ENCODE data around the gene TAS2R20. TPM values are rescaled to one million over a fixed set of nuclear protein-coding genes. Genes with fewer than 3 reads are reported as not detected.

TAS2R20 gene
- polyA plus RNA-seq, 1 donor (not counting 4 experiments of a cell fraction or from before 2014, with no cell fraction given), result 0.43 TPM

- dilution Hi-C loops (cut with MboI; ENCODE audit: extremely low pct_ligation_motif_present, low sequenced_read_pairs), result no loop called here
- Histone ChIP-seq H3K9ac (ENCODE audit: control insufficient read depth, extremely low read depth, insufficient read depth, low read length) (no peak within 1 kb of the TSS), H3K4me1 (ENCODE audit: control insufficient read depth, extremely low read depth, insufficient read depth, low read length) (no peaks in the 10 kb centered on the region), H3K9me1 (ENCODE audit: control insufficient read depth, extremely low read depth, insufficient read depth, low read length) (no peaks in the 10 kb centered on the region), H3K4me2 (ENCODE audit: control insufficient read depth, extremely low read depth, insufficient read depth, low read depth, low read length) (no peak within 1 kb of the TSS), H3K27ac (ENCODE audit: control insufficient read depth, insufficient read depth, low read length) (no peak within 1 kb of the TSS), H3K79me2 (ENCODE audit: control insufficient read depth, insufficient read depth, low read length) (no peaks in the 10 kb centered on the region), H3K9me3 (ENCODE audit: control insufficient read depth, low read depth, low read length) (no peaks in the 10 kb centered on the region), H3K27me3 (ENCODE audit: control insufficient read depth, extremely low read depth, insufficient read depth, low read length) (no peaks in the 10 kb centered on the region), H3K4me3 (ENCODE audit: control insufficient read depth in 2 of 3, extremely low read depth in 1 of 3, insufficient read depth in 2 of 3, low read depth in 1 of 3, low read length in 3 of 3) (no peak within 1 kb of the TSS), H2AFZ (ENCODE audit: control insufficient read depth, low read length) (no peak within 1 kb of the TSS), H4K20me1 (ENCODE audit: control insufficient read depth, extremely low read depth, insufficient read depth, low read length) (no peaks in the 10 kb centered on the region), H3K36me3 (ENCODE audit: control insufficient read depth in 2 of 2, extremely low read depth in 1 of 2, insufficient read depth in 2 of 2, low read length in 2 of 2) (no peaks in the 10 kb centered on the region)
- DNase-seq (ENCODE audit: low read depth, low spot score) (no peak), FAIRE-seq (no peak)
- TF ChIP-seq EZH2 (IDR thresholded peaks at IDR 0.05; ENCODE audit: low read length), result no peak
- no peak for TF ChIP-seq CTCF (optimal IDR thresholded peaks at IDR 0.05 in 1 of 3, IDR thresholded peaks at IDR 0.05 in 1 of 3, conservative IDR thresholded peaks at IDR 0.05 in 1 of 3; ENCODE audit: extremely low read depth in 1 of 3, insufficient read depth in 2 of 3, low read length in 3 of 3)
These were observed 24.4 kb upstream of the TAS2R20 start, which contains the start of gene TAS2R19 for GRCh38 chr12:11022520-11022919. TSS of gene TAS2R19 (minus strand) at chr12:11022620. CDS start at chr12:11022571, 49 bp downstream.

GRCh38 chr12:11016937-11017336 lies 18.8 kb upstream of the TAS2R20 start:
- H3K36me3 ChIP-seq (ENCODE audit: control insufficient read depth in 2 of 2, extremely low read depth in 1 of 2, insufficient read depth in 2 of 2, low read length in 2 of 2), result no peaks in the 10 kb centered on the region
- no peak for TF ChIP-seq EZH2 (IDR thresholded peaks at IDR 0.05; ENCODE audit: low read length)

More at GRCh38 chr12:11016937-11017336, 18.8 kb upstream of the TAS2R20 start:
- no peaks in the 10 kb centered on the region for H4K20me1 ChIP-seq (ENCODE audit: control insufficient read depth, extremely low read depth, insufficient read depth, low read length)
- no peak overlapping the region for H3K4me2 ChIP-seq (ENCODE audit: control insufficient read depth, extremely low read depth, insufficient read depth, low read depth, low read length)
- no peaks in the 10 kb centered on the region for H3K9me3 ChIP-seq (ENCODE audit: control insufficient read depth, low read depth, low read length)
- no peaks in the 10 kb centered on the region for H3K27me3 ChIP-seq (ENCODE audit: control insufficient read depth, extremely low read depth, insufficient read depth, low read length)
- no peaks in the 10 kb centered on the region for H3K4me1 ChIP-seq (ENCODE audit: control insufficient read depth, extremely low read depth, insufficient read depth, low read length)
- dilution Hi-C loops (cut with MboI; ENCODE audit: extremely low pct_ligation_motif_present, low sequenced_read_pairs), result no loop called here
- no peak overlapping the region for H3K9ac ChIP-seq (ENCODE audit: control insufficient read depth, extremely low read depth, insufficient read depth, low read length)
- no peak for DNase-seq (ENCODE audit: low read depth, low spot score)
- H3K9me1 ChIP-seq (ENCODE audit: control insufficient read depth, extremely low read depth, insufficient read depth, low read length), result no peaks in the 10 kb centered on the region
- FAIRE-seq, result no peak
- H3K27ac ChIP-seq (ENCODE audit: control insufficient read depth, insufficient read depth, low read length), result no peak overlapping the region
- H3K4me3 ChIP-seq (ENCODE audit: control insufficient read depth in 2 of 3, extremely low read depth in 1 of 3, insufficient read depth in 2 of 3, low read depth in 1 of 3, low read length in 3 of 3), result no peak overlapping the region
- H2AFZ ChIP-seq (ENCODE audit: control insufficient read depth, low read length), result no peak overlapping the region
- no peaks in the 10 kb centered on the region for H3K79me2 ChIP-seq (ENCODE audit: control insufficient read depth, insufficient read depth, low read length)

Measured in keratinocyte (primary cell).